Measurements from ENCODE around the gene FASTK. TPM values are rescaled to one million over a fixed set of nuclear protein-coding genes. Genes with fewer than 3 reads are reported as not detected.

The FASTK gene
- total RNA-seq, 2 donors from 2014 or later = 85.9 to 96.4 TPM

- peaks cover 38% of the 10 kb centered on the region for H3K36me3 ChIP-seq
- peak overlapping the region in 1 of 2 donors; percentile 60 for H3K4me3 ChIP-seq
- H3K9me3 ChIP-seq = no peaks in the 10 kb centered on the region
- no peak for DNase-seq (ENCODE audit: low spot score)
- H3K27ac ChIP-seq = no peak overlapping the region
- TF ChIP-seq CTCF (IDR thresholded peaks at IDR 0.05) = no peak
- H3K4me1 ChIP-seq = peaks cover 0 to 13% of the 10 kb centered on the region in 2 donors
- H3K27me3 ChIP-seq = no peaks in the 10 kb centered on the region
Observed at GRCh38 chr7:151126491-151127137, 46.0 kb upstream of the FASTK start.

GRCh38 chr7:151125846-151126481 lies 45.4 kb upstream of the FASTK start:
- Histone ChIP-seq H3K4me1 (peaks cover 0 to 9% of the 10 kb centered on the region in 2 donors), H3K36me3 (peaks cover 45% of the 10 kb centered on the region), H3K27ac (no peak overlapping the region), H3K4me3 (peak overlapping the region; percentile 34 to 60), H3K27me3 (no peaks in the 10 kb centered on the region), H3K9me3 (no peaks in the 10 kb centered on the region)
- no peak for TF ChIP-seq CTCF (IDR thresholded peaks at IDR 0.05)
- no peak for DNase-seq (ENCODE audit: low spot score)

- Histone ChIP-seq H3K36me3 (peaks cover 49% of the 10 kb centered on the region), H3K4me1 (peaks cover 0 to 9% of the 10 kb centered on the region in 2 donors), H3K4me3 (peak overlapping the region; percentile 34 to 60), H3K27me3 (no peaks in the 10 kb centered on the region), H3K9me3 (no peaks in the 10 kb centered on the region), H3K27ac (no peak overlapping the region)
- no peak for DNase-seq (ENCODE audit: low spot score)
- TF ChIP-seq CTCF (IDR thresholded peaks at IDR 0.05) = peak in 1 of 2 donors; percentile 51
Observed at GRCh38 chr7:151125470-151125845, 44.8 kb upstream of the FASTK start.

GRCh38 chr7:151124899-151125399 lies 44.3 kb upstream of the FASTK start:
- H3K27ac ChIP-seq = no peak overlapping the region
- DNase-seq (ENCODE audit: low spot score) = no peak

GRCh38 chr7:151124481-151124880 lies 43.9 kb upstream of the FASTK start:
- Histone ChIP-seq H3K4me3 (no peak overlapping the region), H3K27ac (no peak overlapping the region), H3K27me3 (no peaks in the 10 kb centered on the region), H3K36me3 (peaks cover 49% of the 10 kb centered on the region), H3K9me3 (no peaks in the 10 kb centered on the region), H3K4me1 (peaks cover 0 to 9% of the 10 kb centered on the region in 2 donors)
- DNase-seq (ENCODE audit: low spot score) = no peak
- TF ChIP-seq CTCF (IDR thresholded peaks at IDR 0.05) = no peak

More at GRCh38 chr7:151124899-151125399, 44.3 kb upstream of the FASTK start:
- H3K9me3 ChIP-seq = no peaks in the 10 kb centered on the region
- peaks cover 49% of the 10 kb centered on the region for H3K36me3 ChIP-seq
- peaks cover 0 to 9% of the 10 kb centered on the region in 2 donors for H3K4me1 ChIP-seq
- no peak for TF ChIP-seq CTCF (IDR thresholded peaks at IDR 0.05)
- H3K4me3 ChIP-seq = peak overlapping the region in 1 of 2 donors; percentile 60
- no peaks in the 10 kb centered on the region for H3K27me3 ChIP-seq
